DND-41 (cell line): ENCODE data around the gene COL15A1.

Experiments used
- ATAC-seq: fragments of 200-7000 bp; cut with Tn5 transposase; 3 replicates; pipeline ENCODE4 v1.9.1; 2021; ENCODE audit warnings: low read depth; ENCODE audit not compliant: insufficient read depth
- DNase-seq: peaks from one replicate; pipeline ENCODE4 v3.0.0-alpha.2; 2020
- H2AFZ ChIP-seq: 2 replicates; pipeline ENCODE4 v1.6.0; 2012; ENCODE audit warnings: low read depth, low read length
- H3K27ac ChIP-seq: 2 replicates; pipeline ENCODE4 v1.5.1; 2012; ENCODE audit warnings: low read length, inconsistent platforms
- H3K27me3 ChIP-seq: fragments of 200-600 bp; sonication (generic); 2 replicates; pipeline ENCODE4 v1.6.0; 2012; ENCODE audit warnings: low read length, mild to moderate bottlenecking, inconsistent platforms; ENCODE audit not compliant: insufficient read depth, poor library complexity
- H3K36me3 ChIP-seq: 2 replicates; pipeline ENCODE4 v1.5.1; 2012; ENCODE audit warnings: low read length, inconsistent platforms; ENCODE audit not compliant: insufficient read depth
- H3K4me1 ChIP-seq: 2 replicates; pipeline ENCODE4 v1.5.1; 2012; ENCODE audit warnings: mild to moderate bottlenecking, low read length; ENCODE audit not compliant: insufficient read depth
- H3K4me2 ChIP-seq: 2 replicates; pipeline ENCODE4 v1.6.0; 2012; ENCODE audit warnings: mild to moderate bottlenecking, moderate library complexity, low read length, inconsistent platforms; ENCODE audit not compliant: insufficient read depth
- H3K4me3 ChIP-seq, 2 experiments: fragments of 200-600 bp in 1 of 2; shearing (Covaris generic) in 1 of 2; 2 replicates each; pipeline ENCODE4 v1.5.1; 2012 to 2016; ENCODE audit warnings: inconsistent platforms in 2 of 2, low read length in 2 of 2, mild to moderate bottlenecking in 2 of 2, low read depth in 1 of 2, moderate library complexity in 1 of 2
- H3K79me2 ChIP-seq: 2 replicates; pipeline ENCODE4 v1.6.0; 2012; ENCODE audit warnings: low read length, inconsistent platforms; ENCODE audit not compliant: insufficient read depth
- H3K9ac ChIP-seq: 2 replicates; pipeline ENCODE4 v1.6.0; 2012; ENCODE audit warnings: low read depth, mild to moderate bottlenecking, inconsistent platforms, low read length, moderate library complexity
- H3K9me3 ChIP-seq: 2 replicates; pipeline ENCODE4 v1.5.1; 2012; ENCODE audit warnings: low read length, moderate library complexity, mild to moderate bottlenecking, inconsistent platforms; ENCODE audit not compliant: insufficient read depth, severe bottlenecking
- H4K20me1 ChIP-seq: 2 replicates; pipeline ENCODE4 v1.6.0; 2012; ENCODE audit warnings: low read length; ENCODE audit not compliant: insufficient read depth
- EZH2 ChIP-seq: IDR thresholded peaks from 3 replicates; pipeline ENCODE4 v1.6.1; 2012; ENCODE audit warnings: borderline replicate concordance, low read depth, mild to moderate bottlenecking, moderate library complexity, low read length, inconsistent platforms; ENCODE audit not compliant: severe bottlenecking
- TF ChIP-seq, protein P1 (sequence below): IDR thresholded peaks from 2 replicates; pipeline ENCODE4 v1.5.1; 2012; ENCODE audit warnings: borderline replicate concordance, low read length, moderate library complexity, mild to moderate bottlenecking; ENCODE audit not compliant: poor library complexity, severe bottlenecking; ENCODE audit errors: extremely low read depth

COL15A1 gene

GRCh38 chr9:99076030-99076429 is 132.3 kb downstream of the COL15A1 start:
- no peaks in the 10 kb centered on the region for H3K36me3 ChIP-seq
- TF ChIP-seq EZH2 = no peak
- TF ChIP-seq, protein P1, sequence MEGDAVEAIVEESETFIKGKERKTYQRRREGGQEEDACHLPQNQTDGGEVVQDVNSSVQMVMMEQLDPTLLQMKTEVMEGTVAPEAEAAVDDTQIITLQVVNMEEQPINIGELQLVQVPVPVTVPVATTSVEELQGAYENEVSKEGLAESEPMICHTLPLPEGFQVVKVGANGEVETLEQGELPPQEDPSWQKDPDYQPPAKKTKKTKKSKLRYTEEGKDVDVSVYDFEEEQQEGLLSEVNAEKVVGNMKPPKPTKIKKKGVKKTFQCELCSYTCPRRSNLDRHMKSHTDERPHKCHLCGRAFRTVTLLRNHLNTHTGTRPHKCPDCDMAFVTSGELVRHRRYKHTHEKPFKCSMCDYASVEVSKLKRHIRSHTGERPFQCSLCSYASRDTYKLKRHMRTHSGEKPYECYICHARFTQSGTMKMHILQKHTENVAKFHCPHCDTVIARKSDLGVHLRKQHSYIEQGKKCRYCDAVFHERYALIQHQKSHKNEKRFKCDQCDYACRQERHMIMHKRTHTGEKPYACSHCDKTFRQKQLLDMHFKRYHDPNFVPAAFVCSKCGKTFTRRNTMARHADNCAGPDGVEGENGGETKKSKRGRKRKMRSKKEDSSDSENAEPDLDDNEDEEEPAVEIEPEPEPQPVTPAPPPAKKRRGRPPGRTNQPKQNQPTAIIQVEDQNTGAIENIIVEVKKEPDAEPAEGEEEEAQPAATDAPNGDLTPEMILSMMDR = no peak
- no peak overlapping the region for H3K4me3 ChIP-seq
- no peaks in the 10 kb centered on the region for H3K79me2 ChIP-seq
- no peak for ATAC-seq
- H3K4me2 ChIP-seq = no peak overlapping the region
- no peaks in the 10 kb centered on the region for H4K20me1 ChIP-seq
- no peaks in the 10 kb centered on the region for H3K9me3 ChIP-seq
- H3K4me1 ChIP-seq = peaks cover 33% of the 10 kb centered on the region
- peak overlapping the region; percentile 73 for H2AFZ ChIP-seq
- DNase-seq = no peak
- peak overlapping the region; percentile 85 for H3K27ac ChIP-seq
- H3K27me3 ChIP-seq = no peaks in the 10 kb centered on the region
- no peak overlapping the region for H3K9ac ChIP-seq

DNA sequence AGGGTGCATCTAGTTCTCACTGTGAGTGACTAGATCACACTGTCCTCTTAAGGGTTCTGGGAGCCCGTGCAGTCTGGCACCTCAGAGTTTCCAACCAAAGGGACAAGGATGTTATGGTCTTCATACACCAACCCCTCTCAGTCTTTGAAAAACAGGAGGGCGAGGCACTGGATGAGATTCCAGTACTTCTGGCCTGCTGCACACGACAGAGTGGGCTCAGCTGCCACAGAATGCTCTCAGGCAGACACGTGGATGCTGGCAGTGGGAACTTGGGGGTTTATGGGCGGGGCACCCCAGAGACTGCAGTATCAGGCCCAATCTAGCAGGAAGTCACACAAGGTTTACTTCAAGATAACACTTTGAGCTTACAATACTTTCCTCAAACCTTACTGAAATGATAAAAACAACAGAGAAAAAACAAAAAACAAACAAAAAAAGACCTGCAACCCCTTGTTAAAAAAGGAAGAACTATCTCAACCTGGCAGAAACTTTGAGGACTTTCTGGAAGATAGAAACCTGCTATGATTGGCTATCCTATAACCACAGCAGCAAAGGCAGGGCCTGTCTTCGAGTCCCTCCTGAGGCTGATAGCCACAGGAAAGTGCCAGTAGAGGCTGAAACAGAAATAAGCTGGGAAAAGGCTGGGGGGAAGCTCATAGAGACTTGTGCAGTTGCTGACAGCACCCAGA is 132.9 kb downstream of the COL15A1 start:
- no peaks in the 10 kb centered on the region for H3K79me2 ChIP-seq
- 0 out of 4 replicates have a peak overlapping the region, but pooled peaks of 1 of the 2 experiments have one; percentile 10 for H3K4me3 ChIP-seq
- TF ChIP-seq, protein P1 = no peak
- no peak for TF ChIP-seq EZH2
- peak overlapping the region; percentile 46 for H3K4me2 ChIP-seq
- H3K27ac ChIP-seq = peak overlapping the region; percentile 85
- H3K27me3 ChIP-seq = no peaks in the 10 kb centered on the region
- peaks cover 33% of the 10 kb centered on the region for H3K4me1 ChIP-seq
- no peaks in the 10 kb centered on the region for H4K20me1 ChIP-seq
- peak overlapping the region; percentile 40 for H3K9ac ChIP-seq
- no peaks in the 10 kb centered on the region for H3K9me3 ChIP-seq
- DNase-seq = peak; percentile 76
- H3K36me3 ChIP-seq = no peaks in the 10 kb centered on the region
- ATAC-seq = peak; percentile 93
- peak overlapping the region; percentile 73 for H2AFZ ChIP-seq

DNA sequence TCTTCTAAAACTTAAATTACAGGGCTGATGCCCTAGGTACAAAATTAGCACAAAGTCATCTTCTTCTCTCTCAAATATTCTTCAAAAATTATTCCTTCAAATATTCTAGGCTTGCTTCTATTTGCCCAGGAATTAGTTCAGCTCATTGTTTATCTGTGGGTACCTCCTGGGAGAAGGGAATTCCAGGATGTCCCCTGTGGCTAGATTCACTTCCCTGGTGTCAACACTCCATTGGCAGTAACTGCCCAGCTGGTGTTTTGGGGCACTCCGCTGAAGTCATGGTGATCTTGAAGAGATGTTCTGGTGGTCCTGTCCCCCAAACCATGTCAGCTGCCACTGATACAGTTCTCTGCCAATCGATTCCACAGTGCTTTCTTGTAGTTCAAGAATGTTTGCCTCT is 135.0 kb downstream of the COL15A1 start:
- no peaks in the 10 kb centered on the region for H3K79me2 ChIP-seq

More for the DNA sequence above, 135.0 kb downstream of the COL15A1 start:
- no peak for ATAC-seq
- H3K36me3 ChIP-seq = no peaks in the 10 kb centered on the region
- H3K4me1 ChIP-seq = peaks cover 33% of the 10 kb centered on the region
- H2AFZ ChIP-seq = no peak overlapping the region
- no peaks in the 10 kb centered on the region for H3K9me3 ChIP-seq
- H3K27ac ChIP-seq = no peak overlapping the region
- no peak overlapping the region for H3K9ac ChIP-seq
- no peak overlapping the region for H3K4me2 ChIP-seq
- TF ChIP-seq EZH2 = no peak
- TF ChIP-seq, protein P1 = no peak
- no peaks in the 10 kb centered on the region for H4K20me1 ChIP-seq
- no peak for DNase-seq
- H3K27me3 ChIP-seq = no peaks in the 10 kb centered on the region
- H3K4me3 ChIP-seq = no peak overlapping the region
